ENCODE measurements around the gene CARD19. TPM values are rescaled to one million over a fixed set of nuclear protein-coding genes. Genes with fewer than 3 reads are reported as not detected.
"Not testable (repeated sequence)": the region's sequence is repeated elsewhere in the genome, so short reads cannot be mapped to it uniquely, and the experiment has no call there.

CARD19 gene
- total RNA-seq, 1 experiment from 2014 or later = 97.5 TPM

DNA sequence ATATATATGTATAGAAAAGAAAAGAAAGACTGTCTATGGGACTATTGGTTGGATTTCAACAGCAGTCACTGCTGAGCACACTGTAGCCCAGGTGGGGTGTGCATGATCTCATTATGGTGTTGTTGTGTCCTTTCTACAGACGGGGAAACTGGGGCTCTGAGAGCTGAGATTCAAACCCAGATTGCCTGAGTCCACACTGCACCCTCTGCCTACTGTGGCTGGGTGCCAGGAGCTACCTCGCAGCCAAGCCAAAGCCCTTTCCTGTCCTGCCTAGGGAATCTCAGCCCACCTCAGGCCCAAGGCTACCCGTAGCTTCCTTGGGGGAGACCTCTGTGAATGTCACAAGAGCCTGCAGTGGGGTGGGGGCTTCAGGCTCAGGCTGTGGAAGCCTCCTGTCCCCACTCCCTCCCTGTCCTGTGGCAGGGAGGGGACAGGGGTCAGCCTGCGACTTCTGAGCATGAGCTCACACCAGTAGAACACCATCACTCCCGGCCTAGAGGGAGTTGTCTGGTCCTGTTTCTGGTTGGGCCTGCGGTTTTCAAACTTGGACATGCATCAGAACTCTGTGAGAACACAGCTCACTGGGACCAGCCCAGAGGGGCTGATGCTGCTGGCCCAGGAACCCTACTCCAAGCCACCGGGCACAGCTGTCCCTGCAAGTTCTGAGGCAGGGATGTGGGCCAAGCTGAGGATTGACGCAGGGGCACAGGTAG lies 45.9 kb downstream of the CARD19 start:
- Histone ChIP-seq H4K20me1 (ENCODE audit: insufficient read depth) (no peaks in the 10 kb centered on the region), H3K4me1 (replicated peaks; ENCODE audit: insufficient read depth) (0 out of 2 replicates have a peak, but pooled peaks cover 3% of the 10 kb centered on the region), H3K36me3 (ENCODE audit: low read depth) (no peaks in the 10 kb centered on the region), H3K4me2 (no peak overlapping the region), H3K9me2 (ENCODE audit: insufficient read depth) (no peaks in the 10 kb centered on the region), H3K4me3 (no peak overlapping the region), H3K27me3 (ENCODE audit: insufficient read depth, low read depth) (no peaks in the 10 kb centered on the region), H3K27ac (no peak overlapping the region), H3K9me3 (ENCODE audit: insufficient read depth, low read depth) (no peaks in the 10 kb centered on the region), H2AFZ (no peak overlapping the region), H3K79me2 (ENCODE audit: low read depth) (no peaks in the 10 kb centered on the region), H3F3A (ENCODE audit: insufficient read depth, low read depth) (peaks cover 6% of the 10 kb centered on the region; the same call in 1 of the 2 replicates)
- BruUV-seq (replicated peaks) = no TSS peak
- DNase-seq = no peak
- no peak for TF ChIP-seq EZH2 (IDR thresholded peaks at IDR 0.05; ENCODE audit: low read depth)
- TF ChIP-seq, protein P1, sequence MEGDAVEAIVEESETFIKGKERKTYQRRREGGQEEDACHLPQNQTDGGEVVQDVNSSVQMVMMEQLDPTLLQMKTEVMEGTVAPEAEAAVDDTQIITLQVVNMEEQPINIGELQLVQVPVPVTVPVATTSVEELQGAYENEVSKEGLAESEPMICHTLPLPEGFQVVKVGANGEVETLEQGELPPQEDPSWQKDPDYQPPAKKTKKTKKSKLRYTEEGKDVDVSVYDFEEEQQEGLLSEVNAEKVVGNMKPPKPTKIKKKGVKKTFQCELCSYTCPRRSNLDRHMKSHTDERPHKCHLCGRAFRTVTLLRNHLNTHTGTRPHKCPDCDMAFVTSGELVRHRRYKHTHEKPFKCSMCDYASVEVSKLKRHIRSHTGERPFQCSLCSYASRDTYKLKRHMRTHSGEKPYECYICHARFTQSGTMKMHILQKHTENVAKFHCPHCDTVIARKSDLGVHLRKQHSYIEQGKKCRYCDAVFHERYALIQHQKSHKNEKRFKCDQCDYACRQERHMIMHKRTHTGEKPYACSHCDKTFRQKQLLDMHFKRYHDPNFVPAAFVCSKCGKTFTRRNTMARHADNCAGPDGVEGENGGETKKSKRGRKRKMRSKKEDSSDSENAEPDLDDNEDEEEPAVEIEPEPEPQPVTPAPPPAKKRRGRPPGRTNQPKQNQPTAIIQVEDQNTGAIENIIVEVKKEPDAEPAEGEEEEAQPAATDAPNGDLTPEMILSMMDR (conservative IDR thresholded peaks at IDR 0.05) = no peak
- intact Hi-C loops (cut with micrococcal nuclease; ENCODE audit: unreplicated experiment) = no loop called here
- CTCF ChIA-PET = no interaction called here
- POLR2A ChIA-PET (ENCODE audit: unreplicated experiment) = interaction anchor here (0.6 kb wide), 1 partner anchor 114 kb away, joined by 12 read pairs; no protein-coding TSS in a partner anchor

DNA sequence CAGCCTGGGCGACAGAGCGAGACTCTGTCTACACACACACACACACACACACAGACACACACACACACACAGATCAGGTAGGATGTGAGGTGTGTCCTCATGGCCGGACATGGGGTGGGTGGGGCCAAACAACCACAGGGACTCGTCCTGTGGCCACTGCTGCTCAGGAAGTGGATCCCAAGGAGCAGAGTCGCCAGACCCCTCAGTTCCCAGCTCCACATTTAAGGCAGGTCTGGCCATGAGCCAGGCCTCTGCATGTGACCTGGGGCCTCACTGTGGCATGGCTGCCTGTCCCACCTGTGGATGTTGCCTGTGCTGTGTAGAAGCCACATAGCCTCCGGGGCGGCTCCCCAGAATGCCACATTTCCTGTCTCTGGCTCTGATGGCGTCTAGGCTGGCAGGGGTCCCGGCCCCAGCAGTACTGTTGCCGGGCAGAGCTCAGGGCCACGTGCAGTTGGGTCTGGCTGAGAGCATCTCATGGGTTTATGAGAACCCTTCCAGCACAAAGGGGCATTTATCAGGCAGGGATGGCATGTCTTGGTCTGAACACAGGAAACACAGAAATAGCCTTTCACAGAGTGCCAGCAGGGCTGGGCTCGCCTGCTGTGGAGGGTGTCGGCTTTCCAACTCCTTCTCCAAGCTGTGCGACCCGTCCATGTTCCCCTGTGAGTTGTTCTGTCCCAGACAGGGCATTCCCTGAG lies 48.0 kb downstream of the CARD19 start:
- Histone ChIP-seq H2AFZ (peak overlapping the region; percentile 52; the same call in 1 of the 2 replicates), H3K9me3 (ENCODE audit: insufficient read depth, low read depth) (peaks cover 5% of the 10 kb centered on the region; the same call in 1 of the 2 replicates), H3K27ac (no peak overlapping the region), H3K27me3 (ENCODE audit: insufficient read depth, low read depth) (no peaks in the 10 kb centered on the region), H3K79me2 (ENCODE audit: low read depth) (no peaks in the 10 kb centered on the region), H4K20me1 (ENCODE audit: insufficient read depth) (no peaks in the 10 kb centered on the region), H3K4me2 (no peak overlapping the region), H3K4me1 (replicated peaks; ENCODE audit: insufficient read depth) (0 out of 2 replicates have a peak, but pooled peaks cover 3% of the 10 kb centered on the region), H3K36me3 (ENCODE audit: low read depth) (no peaks in the 10 kb centered on the region), H3K9me2 (ENCODE audit: insufficient read depth) (no peaks in the 10 kb centered on the region), H3F3A (ENCODE audit: insufficient read depth, low read depth) (peaks cover 3% of the 10 kb centered on the region; the same call in 1 of the 2 replicates), H3K4me3 (no peak overlapping the region)
- peak in 1 of 2 experiments; percentile 43 for DNase-seq
- intact Hi-C loops (cut with micrococcal nuclease; ENCODE audit: unreplicated experiment) = no loop called here
- no peak for TF ChIP-seq EZH2 (IDR thresholded peaks at IDR 0.05; ENCODE audit: low read depth)
- TF ChIP-seq, protein P1 (conservative IDR thresholded peaks at IDR 0.05) = no peak
- ChIA-PET POLR2A (ENCODE audit: unreplicated experiment) (no interaction called here), CTCF (interaction anchor here (0.6 to 2.0 kb wide), 2 partner anchors 10 to 159 kb away, joined by 3 to 7 read pairs; no protein-coding TSS in a partner anchor)
- BruUV-seq (replicated peaks) = no TSS peak

DNA sequence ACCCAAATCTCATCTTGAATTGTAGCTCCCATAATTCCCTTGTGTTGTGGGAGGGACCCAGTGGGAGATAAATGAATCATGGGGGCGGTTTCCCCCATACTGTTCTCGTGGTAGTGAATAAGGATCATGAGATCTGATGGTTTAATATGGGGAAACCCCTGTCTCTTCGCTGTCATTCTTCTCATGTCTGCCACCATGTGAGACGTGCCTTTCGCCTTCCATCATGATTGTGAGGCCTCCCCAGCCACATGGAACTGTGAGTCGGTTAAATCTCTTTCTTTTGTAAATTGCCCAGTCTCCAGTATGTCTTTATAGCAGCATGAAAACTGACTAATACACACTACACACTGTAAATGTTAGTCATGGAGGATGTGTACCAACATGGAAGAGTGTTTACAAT lies 50.7 kb downstream of the CARD19 start:
- H4K20me1 ChIP-seq (ENCODE audit: insufficient read depth); H2AFZ ChIP-seq; H3F3A ChIP-seq (ENCODE audit: insufficient read depth, low read depth); intact Hi-C loops (cut with micrococcal nuclease; ENCODE audit: unreplicated experiment); H3K9me3 ChIP-seq (ENCODE audit: insufficient read depth, low read depth); CTCF ChIA-PET; DNase-seq; H3K36me3 ChIP-seq (ENCODE audit: low read depth); H3K79me2 ChIP-seq (ENCODE audit: low read depth); H3K4me1 ChIP-seq (replicated peaks; ENCODE audit: insufficient read depth); H3K4me2 ChIP-seq; H3K27me3 ChIP-seq (ENCODE audit: insufficient read depth, low read depth); H3K9me2 ChIP-seq (ENCODE audit: insufficient read depth); H3K27ac ChIP-seq; POLR2A ChIA-PET (ENCODE audit: unreplicated experiment); BruUV-seq (replicated peaks); H3K4me3 ChIP-seq: not testable (repeated sequence)
